GM18907 (cell line): ENCODE results near the gene PTGES3L.
"Not testable (repeated sequence)": the region's sequence is repeated elsewhere in the genome, so short reads cannot be mapped to it uniquely, and the experiment has no call there.

Experiments
- ATAC-seq: cut with Tn5 transposase; IDR thresholded peaks from one replicate; pipeline ENCODE4 v1.9.1; 2021; ENCODE audit warnings: mild to moderate bottlenecking, moderate library complexity; ENCODE audit not compliant: unreplicated experiment

PTGES3L gene

GRCh38 chr17:42923472-42923871 lies 56.4 kb downstream of the PTGES3L start:
- ATAC-seq = not testable (repeated sequence)

GRCh38 chr17:42922294-42922693 lies 57.6 kb downstream of the PTGES3L start:
- ATAC-seq = no peak

- ATAC-seq = no peak
Observed at GRCh38 chr17:42920922-42921321, 59.0 kb downstream of the PTGES3L start.

GRCh38 chr17:42920106-42920900 lies 59.6 kb downstream of the PTGES3L start:
- no peak for ATAC-seq

- not testable (repeated sequence) for ATAC-seq
Observed at GRCh38 chr17:42919522-42920077, 60.3 kb downstream of the PTGES3L start.

GRCh38 chr17:42918902-42919521 lies 60.9 kb downstream of the PTGES3L start:
- no peak for ATAC-seq
